ENCODE data around the gene IGFBP4.

Gene IGFBP4

GRCh38 chr17:40498281-40499084, 55.2 kb downstream of the IGFBP4 start:
- peak overlapping the region; percentile 76 for H3K27ac ChIP-seq
- TF ChIP-seq CTCF (IDR thresholded peaks at IDR 0.05), result no peak
- no peak for TF ChIP-seq ZFX (IDR thresholded peaks at IDR 0.05; ENCODE audit: borderline replicate concordance)

GRCh38 chr17:40499551-40500189, 56.4 kb downstream of the IGFBP4 start:
- peak overlapping the region; percentile 76 for H3K27ac ChIP-seq

GRCh38 chr17:40500190-40500589, 56.9 kb downstream of the IGFBP4 start:
- H3K27ac ChIP-seq, result peak overlapping the region; percentile 76
- TF ChIP-seq ZFX (IDR thresholded peaks at IDR 0.05; ENCODE audit: borderline replicate concordance), result no peak
- TF ChIP-seq CTCF (IDR thresholded peaks at IDR 0.05), result no peak

More at GRCh38 chr17:40499551-40500189, 56.4 kb downstream of the IGFBP4 start:
- TF ChIP-seq CTCF (IDR thresholded peaks at IDR 0.05), result no peak
- no peak for TF ChIP-seq ZFX (IDR thresholded peaks at IDR 0.05; ENCODE audit: borderline replicate concordance)

GRCh38 chr17:40500709-40501108, 57.5 kb downstream of the IGFBP4 start:
- H3K27ac ChIP-seq, result peak overlapping the region; percentile 76
- TF ChIP-seq CTCF (IDR thresholded peaks at IDR 0.05), result no peak
- TF ChIP-seq ZFX (IDR thresholded peaks at IDR 0.05; ENCODE audit: borderline replicate concordance), result no peak

- TF ChIP-seq CTCF (IDR thresholded peaks at IDR 0.05), result no peak
- no peak for TF ChIP-seq ZFX (IDR thresholded peaks at IDR 0.05; ENCODE audit: borderline replicate concordance)
- peak within 1 kb of the TSS; percentile 76 for H3K27ac ChIP-seq
These were observed 58.3 kb downstream of the IGFBP4 start, which contains the start of gene TNS4 for GRCh38 chr17:40501499-40501911. TSS of gene TNS4 (minus strand) at chr17:40501623. CDS start at chr17:40496425, 5,198 bp downstream.

- H3K27ac ChIP-seq, result no peak overlapping the region
- TF ChIP-seq ZFX (IDR thresholded peaks at IDR 0.05; ENCODE audit: borderline replicate concordance) (no peak), CTCF (IDR thresholded peaks at IDR 0.05) (no peak)
These were observed 59.5 kb downstream of the IGFBP4 start for GRCh38 chr17:40502716-40503115.

GRCh38 chr17:40503154-40503553, 59.9 kb downstream of the IGFBP4 start:
- TF ChIP-seq ZFX (IDR thresholded peaks at IDR 0.05; ENCODE audit: borderline replicate concordance) (no peak), CTCF (IDR thresholded peaks at IDR 0.05) (no peak)
- no peak overlapping the region for H3K27ac ChIP-seq
